8988T (cell line): Measurements from ENCODE around the gene CDC42EP4.
A peak's percentile ranks its signal among the peaks of the same experiment; 100 is the strongest.

Experiments
- DNase-seq: peaks from one replicate; pipeline ENCODE4 v3.0.0; 2011

Gene CDC42EP4

GRCh38 chr17:73311781-73312641, at the start of gene CDC42EP4:
Gene CDC42EP4 (minus strand): TSS chr17:73312001. CDS start chr17:73286500, 25,501 bp downstream.
- peak; percentile 68 for DNase-seq

- no peak for DNase-seq
These were observed 49.4 kb upstream of the CDC42EP4 start for GRCh38 chr17:73360961-73361761.

GRCh38 chr17:73359987-73360410, 48.2 kb upstream of the CDC42EP4 start:
- no peak for DNase-seq

GRCh38 chr17:73359352-73359751, 47.6 kb upstream of the CDC42EP4 start:
- no peak for DNase-seq

- no peak for DNase-seq
These were observed 46.9 kb upstream of the CDC42EP4 start for GRCh38 chr17:73358668-73359067.

GRCh38 chr17:73357981-73358380, 46.2 kb upstream of the CDC42EP4 start:
- DNase-seq, result no peak

- DNase-seq, result no peak
These were observed 45.5 kb upstream of the CDC42EP4 start for GRCh38 chr17:73357318-73357717.

- DNase-seq, result no peak
These were observed 44.9 kb upstream of the CDC42EP4 start for GRCh38 chr17:73356561-73357170.

- DNase-seq, result no peak
These were observed 42.9 kb upstream of the CDC42EP4 start for GRCh38 chr17:73354423-73355284.

- DNase-seq, result no peak
These were observed 40.5 kb upstream of the CDC42EP4 start for GRCh38 chr17:73352261-73352660.

GRCh38 chr17:73351764-73352163, 40.0 kb upstream of the CDC42EP4 start:
- no peak for DNase-seq

GRCh38 chr17:73350864-73351263, 39.1 kb upstream of the CDC42EP4 start:
- DNase-seq, result no peak

GRCh38 chr17:73349647-73350046, 37.8 kb upstream of the CDC42EP4 start:
- no peak for DNase-seq

GRCh38 chr17:73349138-73349537, 37.3 kb upstream of the CDC42EP4 start:
- DNase-seq, result no peak

GRCh38 chr17:73348829-73349095, 37.0 kb upstream of the CDC42EP4 start:
- no peak for DNase-seq

- no peak for DNase-seq
These were observed 36.4 kb upstream of the CDC42EP4 start for GRCh38 chr17:73348018-73348828.

- DNase-seq, result no peak
These were observed 35.5 kb upstream of the CDC42EP4 start for GRCh38 chr17:73347351-73347750.

- DNase-seq, result no peak
These were observed 34.8 kb upstream of the CDC42EP4 start for GRCh38 chr17:73346501-73347162.

- DNase-seq, result no peak
These were observed 32.1 kb upstream of the CDC42EP4 start for GRCh38 chr17:73343739-73344454.

GRCh38 chr17:73343168-73343634, 31.4 kb upstream of the CDC42EP4 start:
- DNase-seq, result no peak
